Astrocyte (in vitro differentiated cells and primary cell): ENCODE measurements around the gene BEX4.

ENCODE experiments used
- CTCF ChIP-seq: IDR thresholded peaks from 2 replicates; pipeline ENCODE4 v1.5.1; 2011; ENCODE audit warnings: low read depth, mild to moderate bottlenecking, inconsistent platforms, low read length, moderate library complexity; ENCODE audit not compliant: insufficient read depth
- EZH2 ChIP-seq: IDR thresholded peaks from 2 replicates; pipeline ENCODE4 v1.6.1; 2012; ENCODE audit warnings: mild to moderate bottlenecking, low read length, inconsistent platforms; ENCODE audit not compliant: insufficient read depth

GRCh38 chrX:103234869-103235268, 20.0 kb downstream of the BEX4 start:
- TF ChIP-seq CTCF (no peak), EZH2 (no peak)
